Stimulated activated CD8-positive, alpha-beta memory T cell treated with anti-CD3 and anti-CD28 coated beads, Interleukin-15, amount 100 ng/mL, for 24 hours (primary cell): ENCODE data around the gene EFCAB8.
"Not testable (repeated sequence)": the region's sequence is repeated elsewhere in the genome, so short reads cannot be mapped to it uniquely, and the experiment has no call there.

ENCODE experiments used
- DNase-seq: peaks from one replicate; pipeline ENCODE4 v3.0.0-alpha.2; 2020; ENCODE audit warnings: low read depth

EFCAB8 gene

GRCh38 chr20:32842688-32843524 lies 15.8 kb upstream of the EFCAB8 start:
- DNase-seq, result no peak

- no peak for DNase-seq
Observed at GRCh38 chr20:32845786-32846185, 12.9 kb upstream of the EFCAB8 start.

- DNase-seq, result no peak
Observed at GRCh38 chr20:32846852-32847251, 11.9 kb upstream of the EFCAB8 start.

GRCh38 chr20:32847964-32848363 lies 10.8 kb upstream of the EFCAB8 start:
- DNase-seq, result no peak

GRCh38 chr20:32848846-32849245 lies 9.9 kb upstream of the EFCAB8 start:
- DNase-seq, result no peak

GRCh38 chr20:32849577-32849976 lies 9.1 kb upstream of the EFCAB8 start:
- no peak for DNase-seq

- no peak for DNase-seq
Observed at GRCh38 chr20:32855387-32855786, 3.3 kb upstream of the EFCAB8 start.

- DNase-seq, result no peak
Observed at GRCh38 chr20:32858189-32858588, 534 bp upstream of the EFCAB8 start.

GRCh38 chr20:32861446-32861845 lies 2.7 kb downstream of the EFCAB8 start:
- no peak for DNase-seq

GRCh38 chr20:32869562-32869961 lies 10.8 kb downstream of the EFCAB8 start:
- no peak for DNase-seq

- DNase-seq, result not testable (repeated sequence)
Observed at GRCh38 chr20:32870526-32870925, 11.8 kb downstream of the EFCAB8 start.

GRCh38 chr20:32870985-32871384 lies 12.3 kb downstream of the EFCAB8 start:
- DNase-seq, result no peak

GRCh38 chr20:32871627-32872160 lies 13.0 kb downstream of the EFCAB8 start:
- no peak for DNase-seq

- no peak for DNase-seq
Observed at GRCh38 chr20:32872266-32872665, 13.5 kb downstream of the EFCAB8 start.

GRCh38 chr20:32875673-32876072 lies 16.9 kb downstream of the EFCAB8 start:
- DNase-seq, result no peak

GRCh38 chr20:32877507-32877906 lies 18.8 kb downstream of the EFCAB8 start:
- DNase-seq, result no peak

- no peak for DNase-seq
Observed at GRCh38 chr20:32878820-32879219, 20.1 kb downstream of the EFCAB8 start.

GRCh38 chr20:32879538-32879937 lies 20.8 kb downstream of the EFCAB8 start:
- no peak for DNase-seq

- no peak for DNase-seq
Observed at GRCh38 chr20:32880635-32881034, 21.9 kb downstream of the EFCAB8 start.

- no peak for DNase-seq
Observed at GRCh38 chr20:32883081-32883480, 24.4 kb downstream of the EFCAB8 start.

- no peak for DNase-seq
Observed at GRCh38 chr20:32885185-32885584, 26.5 kb downstream of the EFCAB8 start.

- DNase-seq, result no peak
Observed at GRCh38 chr20:32885952-32886351, 27.2 kb downstream of the EFCAB8 start.

GRCh38 chr20:32886652-32887051 lies 27.9 kb downstream of the EFCAB8 start:
- DNase-seq, result no peak

- DNase-seq, result no peak
Observed at GRCh38 chr20:32887492-32887891, 28.8 kb downstream of the EFCAB8 start.
